Measurements from ENCODE around the gene APOD. TPM values are rescaled to one million over a fixed set of nuclear protein-coding genes. Genes with fewer than 3 reads are reported as not detected.

APOD gene
- total RNA-seq, 3 donors from 2014 or later, result 651 to 2,224 (median 1,247) TPM

GRCh38 chr3:195542316-195542697 lies 41.4 kb downstream of the APOD start:
- Histone ChIP-seq H3K4me1 (peaks cover 0 to 19% of the 10 kb centered on the region in 2 donors), H3K27me3 (no peaks in the 10 kb centered on the region), H3K36me3 (peaks cover 4% of the 10 kb centered on the region), H3K4me3 (peak overlapping the region; percentile 82 to 90 (median 87)), H3K27ac (peak overlapping the region in 1 of 2 donors; percentile 94), H3K9me3 (no peaks in the 10 kb centered on the region)
- intact Hi-C loops (cut with DNase I; ENCODE audit: low total_unique reads), result no loop called here
- TF ChIP-seq POLR2AphosphoS5 (IDR thresholded peaks at IDR 0.05) (no peak), CTCF (IDR thresholded peaks at IDR 0.05) (no peak), POLR2A (IDR thresholded peaks at IDR 0.05) (no peak)
- no peak for DNase-seq (ENCODE audit: low spot score in 2 of 2)

- no peak for TF ChIP-seq CTCF (IDR thresholded peaks at IDR 0.05)
- no peak for TF ChIP-seq POLR2AphosphoS5 (IDR thresholded peaks at IDR 0.05)
- no peak for TF ChIP-seq POLR2A (IDR thresholded peaks at IDR 0.05)
- H3K27ac ChIP-seq, result no peak overlapping the region
- H3K4me3 ChIP-seq, result peak overlapping the region in 1 of 3 donors; percentile 90
- intact Hi-C loops (cut with DNase I; ENCODE audit: low total_unique reads), result no loop called here
- no peaks in the 10 kb centered on the region for H3K9me3 ChIP-seq
- no peak for DNase-seq (ENCODE audit: low spot score in 2 of 2)
- H3K27me3 ChIP-seq, result no peaks in the 10 kb centered on the region
- H3K36me3 ChIP-seq, result peaks cover 4% of the 10 kb centered on the region
- H3K4me1 ChIP-seq, result peaks cover 0 to 15% of the 10 kb centered on the region in 2 donors
These were observed 43.2 kb downstream of the APOD start for GRCh38 chr3:195540511-195540910.

GRCh38 chr3:195540027-195540426 lies 43.7 kb downstream of the APOD start:
- H3K4me3 ChIP-seq, result peak overlapping the region in 1 of 3 donors; percentile 90
- intact Hi-C loops (cut with DNase I; ENCODE audit: low total_unique reads), result no loop called here

GRCh38 chr3:195539479-195539878 lies 44.3 kb downstream of the APOD start:
- H3K36me3 ChIP-seq, result peaks cover 4% of the 10 kb centered on the region
- H3K4me1 ChIP-seq, result peaks cover 0 to 15% of the 10 kb centered on the region in 2 donors
- no peaks in the 10 kb centered on the region for H3K27me3 ChIP-seq
- H3K4me3 ChIP-seq, result no peak overlapping the region
- intact Hi-C loops (cut with DNase I; ENCODE audit: low total_unique reads), result no loop called here
- DNase-seq (ENCODE audit: low spot score in 2 of 2), result no peak
- H3K27ac ChIP-seq, result no peak overlapping the region
- H3K9me3 ChIP-seq, result no peaks in the 10 kb centered on the region
- TF ChIP-seq CTCF (IDR thresholded peaks at IDR 0.05), result no peak
- no peak for TF ChIP-seq POLR2A (IDR thresholded peaks at IDR 0.05)
- TF ChIP-seq POLR2AphosphoS5 (IDR thresholded peaks at IDR 0.05), result no peak

More at GRCh38 chr3:195540027-195540426, 43.7 kb downstream of the APOD start:
- Histone ChIP-seq H3K27me3 (no peaks in the 10 kb centered on the region), H3K36me3 (peaks cover 4% of the 10 kb centered on the region), H3K27ac (no peak overlapping the region), H3K9me3 (no peaks in the 10 kb centered on the region), H3K4me1 (peaks cover 0 to 15% of the 10 kb centered on the region in 2 donors)
- TF ChIP-seq POLR2AphosphoS5 (IDR thresholded peaks at IDR 0.05) (no peak), POLR2A (IDR thresholded peaks at IDR 0.05) (no peak), CTCF (IDR thresholded peaks at IDR 0.05) (no peak)
- no peak for DNase-seq (ENCODE audit: low spot score in 2 of 2)

GRCh38 chr3:195537995-195538394 lies 45.7 kb downstream of the APOD start:
- Histone ChIP-seq H3K4me1 (peaks cover 0 to 15% of the 10 kb centered on the region in 2 donors), H3K27me3 (no peaks in the 10 kb centered on the region), H3K36me3 (peaks cover 4% of the 10 kb centered on the region), H3K9me3 (no peaks in the 10 kb centered on the region), H3K27ac (no peak overlapping the region), H3K4me3 (no peak overlapping the region)
- DNase-seq (ENCODE audit: low spot score in 2 of 2), result no peak
- intact Hi-C loops (cut with DNase I; ENCODE audit: low total_unique reads), result no loop called here
- TF ChIP-seq POLR2A (IDR thresholded peaks at IDR 0.05) (no peak), CTCF (IDR thresholded peaks at IDR 0.05) (no peak), POLR2AphosphoS5 (IDR thresholded peaks at IDR 0.05) (no peak)
